Neuron (in vitro differentiated cells): ENCODE data around the gene NHS.

Experiments
- H2AFZ ChIP-seq: one replicate; pipeline ENCODE4 v1.6.1; 2013; ENCODE audit warnings: low read depth, mild to moderate bottlenecking, inconsistent platforms, low read length, moderate library complexity
- H3K27me3 ChIP-seq: one replicate; pipeline ENCODE4 v1.6.1; 2013; ENCODE audit warnings: low read length; ENCODE audit not compliant: insufficient read depth
- H3K36me3 ChIP-seq: one replicate; pipeline ENCODE4 v1.6.1; 2013; ENCODE audit warnings: low read length; ENCODE audit not compliant: insufficient read depth
- H3K4me1 ChIP-seq: one replicate; pipeline ENCODE4 v1.6.1; 2013; ENCODE audit warnings: low read length; ENCODE audit not compliant: insufficient read depth
- H3K4me3 ChIP-seq: 2 replicates; pipeline ENCODE4 v1.5.1; 2013; ENCODE audit warnings: mild to moderate bottlenecking, low read length, moderate library complexity
- H3K9me3 ChIP-seq: one replicate; pipeline ENCODE4 v1.6.1; 2013; ENCODE audit warnings: low read length

NHS gene

GRCh38 chrX:17412692-17413091 lies 37.7 kb downstream of the NHS start:
- H3K27me3 ChIP-seq = no peaks in the 10 kb centered on the region
- H3K36me3 ChIP-seq = no peaks in the 10 kb centered on the region
- H3K9me3 ChIP-seq = no peaks in the 10 kb centered on the region
- H3K4me1 ChIP-seq = peaks cover 31% of the 10 kb centered on the region
- H2AFZ ChIP-seq = no peak overlapping the region
- no peak overlapping the region for H3K4me3 ChIP-seq

DNA sequence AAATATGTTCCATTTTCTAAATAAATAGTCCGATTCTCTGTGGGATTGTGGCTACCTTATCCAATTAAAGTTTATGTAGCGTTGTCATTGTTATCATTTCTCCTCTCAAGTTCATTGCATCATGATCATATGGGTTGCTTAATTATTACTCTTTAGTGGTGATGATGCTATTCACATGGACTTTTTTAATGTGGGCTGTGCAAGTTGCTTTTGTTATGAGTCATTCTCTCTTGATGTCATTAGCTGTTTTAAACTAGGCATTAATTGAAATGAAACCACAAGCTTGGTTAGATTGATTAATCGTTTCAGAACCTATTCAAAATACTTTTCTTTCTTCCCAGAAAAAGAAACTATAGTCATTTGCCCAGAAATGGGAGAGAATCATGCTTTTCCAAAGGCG lies 38.2 kb downstream of the NHS start:
- Histone ChIP-seq H3K4me3 (no peak overlapping the region), H3K9me3 (no peaks in the 10 kb centered on the region), H3K27me3 (no peaks in the 10 kb centered on the region), H3K4me1 (peaks cover 31% of the 10 kb centered on the region), H3K36me3 (no peaks in the 10 kb centered on the region), H2AFZ (no peak overlapping the region)

GRCh38 chrX:17414027-17414658 lies 39.1 kb downstream of the NHS start:
- no peaks in the 10 kb centered on the region for H3K36me3 ChIP-seq
- peaks cover 31% of the 10 kb centered on the region for H3K4me1 ChIP-seq
- H3K4me3 ChIP-seq = peak overlapping the region; percentile 15

GRCh38 chrX:17414839-17415238 lies 39.8 kb downstream of the NHS start:
- peak overlapping the region; percentile 18 for H2AFZ ChIP-seq
- H3K4me1 ChIP-seq = peaks cover 31% of the 10 kb centered on the region
- H3K4me3 ChIP-seq = peak overlapping the region; percentile 15
- H3K27me3 ChIP-seq = no peaks in the 10 kb centered on the region
- H3K9me3 ChIP-seq = no peaks in the 10 kb centered on the region
- H3K36me3 ChIP-seq = no peaks in the 10 kb centered on the region

More at GRCh38 chrX:17414027-17414658, 39.1 kb downstream of the NHS start:
- H2AFZ ChIP-seq = peak overlapping the region; percentile 18
- H3K27me3 ChIP-seq = no peaks in the 10 kb centered on the region
- no peaks in the 10 kb centered on the region for H3K9me3 ChIP-seq

DNA sequence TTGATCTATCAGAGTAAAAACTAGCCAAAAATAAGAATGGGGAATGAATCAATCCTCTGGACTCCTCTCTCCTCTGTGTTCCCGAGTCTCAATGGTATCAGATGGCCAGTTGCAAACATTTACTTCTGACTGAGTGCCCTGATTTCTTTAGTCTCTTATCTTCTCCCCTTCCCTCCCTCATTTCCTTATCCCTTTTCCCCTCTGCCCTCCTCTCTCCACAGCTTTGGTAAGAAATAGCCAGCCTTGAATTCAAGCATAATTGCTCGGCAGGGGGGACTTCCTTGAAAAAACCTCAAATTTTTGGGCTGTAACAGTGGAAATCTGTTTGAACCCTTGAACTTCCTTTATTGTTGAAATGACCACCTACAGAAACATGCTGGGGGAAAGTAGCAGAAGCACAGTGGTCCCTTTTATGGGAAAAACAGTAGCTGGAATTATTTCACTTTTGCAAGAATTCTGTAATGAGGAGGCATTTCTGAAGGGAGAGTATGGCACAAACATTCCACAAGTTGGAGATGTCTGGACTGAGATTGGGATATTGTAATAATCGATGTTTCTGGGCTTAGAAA lies 40.3 kb downstream of the NHS start:
- peaks cover 29% of the 10 kb centered on the region for H3K4me1 ChIP-seq
- H3K4me3 ChIP-seq = peak overlapping the region; percentile 15
- H3K36me3 ChIP-seq = no peaks in the 10 kb centered on the region
- no peak overlapping the region for H2AFZ ChIP-seq
- H3K27me3 ChIP-seq = no peaks in the 10 kb centered on the region
- no peaks in the 10 kb centered on the region for H3K9me3 ChIP-seq

DNA sequence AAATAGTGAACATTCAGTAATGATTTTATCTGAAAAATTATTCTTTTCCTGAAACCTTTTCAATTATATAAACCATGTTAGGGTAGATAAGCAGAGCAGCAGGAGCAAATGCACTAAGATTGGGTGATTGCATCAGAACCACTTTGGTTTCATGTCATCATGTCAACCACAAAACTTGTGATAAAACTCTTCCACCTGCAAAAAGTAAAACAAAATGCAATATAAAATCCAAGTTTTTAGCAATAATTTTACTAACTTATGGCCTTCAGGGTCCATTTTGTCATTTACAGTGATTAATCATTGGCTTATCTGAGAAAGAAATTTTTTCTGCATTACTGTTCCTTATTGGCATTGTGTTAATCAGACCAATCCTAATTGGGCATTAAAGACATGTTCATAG lies 42.4 kb downstream of the NHS start:
- Histone ChIP-seq H3K36me3 (no peaks in the 10 kb centered on the region), H3K4me1 (peaks cover 25% of the 10 kb centered on the region), H3K9me3 (no peaks in the 10 kb centered on the region), H3K4me3 (no peak overlapping the region), H2AFZ (no peak overlapping the region), H3K27me3 (no peaks in the 10 kb centered on the region)

- H3K27me3 ChIP-seq = no peaks in the 10 kb centered on the region
- no peak overlapping the region for H2AFZ ChIP-seq
- H3K4me1 ChIP-seq = no peaks in the 10 kb centered on the region
- no peak overlapping the region for H3K4me3 ChIP-seq
- H3K36me3 ChIP-seq = no peaks in the 10 kb centered on the region
- no peaks in the 10 kb centered on the region for H3K9me3 ChIP-seq
Observed at GRCh38 chrX:17425136-17425535, 50.1 kb downstream of the NHS start.

DNA sequence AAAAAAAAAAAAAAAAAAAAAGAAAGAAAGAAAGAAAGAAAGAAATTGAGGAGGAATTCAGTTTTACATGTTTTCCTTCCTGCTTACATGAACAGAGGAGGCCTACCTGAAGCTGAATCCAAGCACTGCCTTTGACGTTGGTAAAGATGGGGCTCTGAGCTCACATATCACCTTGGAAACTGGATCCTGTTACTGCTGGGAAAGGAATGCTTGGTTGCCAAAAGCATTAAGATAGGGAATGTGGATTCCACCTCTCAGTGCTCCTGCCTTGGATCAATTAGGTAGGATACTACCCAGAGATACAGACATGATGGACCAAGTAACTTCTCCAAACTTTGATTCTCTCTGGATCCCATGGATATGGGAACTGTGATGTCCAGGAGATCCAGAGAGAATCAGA lies 50.6 kb downstream of the NHS start:
- Histone ChIP-seq H2AFZ (no peak overlapping the region), H3K27me3 (no peaks in the 10 kb centered on the region), H3K4me3 (no peak overlapping the region), H3K36me3 (no peaks in the 10 kb centered on the region), H3K9me3 (no peaks in the 10 kb centered on the region), H3K4me1 (no peaks in the 10 kb centered on the region)

DNA sequence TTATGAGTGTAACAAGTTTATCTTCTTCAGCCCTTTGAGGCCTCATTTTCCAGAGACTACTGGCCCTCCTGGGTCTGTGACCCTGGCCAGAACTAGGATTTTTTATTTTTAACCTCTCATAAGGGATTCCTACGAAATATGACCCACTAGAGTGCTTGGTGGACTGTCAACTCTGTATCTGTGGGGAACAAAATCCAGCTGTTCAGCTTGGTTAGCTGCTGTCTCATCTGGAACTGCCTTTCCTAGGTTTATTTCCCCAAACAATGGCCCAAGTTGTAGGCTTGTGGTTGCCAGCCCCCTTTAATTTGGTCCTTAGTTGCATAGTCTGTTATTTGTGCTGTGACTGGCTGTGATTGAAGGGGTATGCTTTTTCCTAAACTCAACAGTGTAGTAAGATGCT lies 56.2 kb downstream of the NHS start:
- H2AFZ ChIP-seq = no peak overlapping the region
- H3K4me3 ChIP-seq = no peak overlapping the region
- H3K36me3 ChIP-seq = no peaks in the 10 kb centered on the region
- no peaks in the 10 kb centered on the region for H3K27me3 ChIP-seq
- no peaks in the 10 kb centered on the region for H3K9me3 ChIP-seq
- peaks cover 9% of the 10 kb centered on the region for H3K4me1 ChIP-seq

DNA sequence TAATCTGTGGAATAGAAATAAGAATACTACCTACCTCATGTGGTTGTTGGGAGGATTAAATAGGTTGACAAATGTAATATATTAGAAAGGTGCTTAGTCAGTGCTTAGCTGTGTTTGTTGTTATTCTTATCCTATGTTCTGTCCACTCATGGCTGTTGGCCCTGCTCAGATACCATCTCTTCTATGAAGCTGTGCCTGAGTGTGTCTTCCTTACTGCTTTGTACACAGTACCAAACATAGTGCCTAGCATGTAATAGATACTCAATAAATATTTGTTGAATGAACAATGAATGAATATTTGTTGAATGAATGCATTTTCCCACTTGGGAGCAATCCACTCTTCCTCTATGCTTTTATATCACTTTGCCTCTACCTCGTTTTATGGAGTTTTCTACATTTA lies 57.2 kb downstream of the NHS start:
- H3K27me3 ChIP-seq = no peaks in the 10 kb centered on the region
- H3K4me1 ChIP-seq = peaks cover 9% of the 10 kb centered on the region
- no peak overlapping the region for H3K4me3 ChIP-seq
- H3K9me3 ChIP-seq = no peaks in the 10 kb centered on the region
- H2AFZ ChIP-seq = no peak overlapping the region
- H3K36me3 ChIP-seq = no peaks in the 10 kb centered on the region

DNA sequence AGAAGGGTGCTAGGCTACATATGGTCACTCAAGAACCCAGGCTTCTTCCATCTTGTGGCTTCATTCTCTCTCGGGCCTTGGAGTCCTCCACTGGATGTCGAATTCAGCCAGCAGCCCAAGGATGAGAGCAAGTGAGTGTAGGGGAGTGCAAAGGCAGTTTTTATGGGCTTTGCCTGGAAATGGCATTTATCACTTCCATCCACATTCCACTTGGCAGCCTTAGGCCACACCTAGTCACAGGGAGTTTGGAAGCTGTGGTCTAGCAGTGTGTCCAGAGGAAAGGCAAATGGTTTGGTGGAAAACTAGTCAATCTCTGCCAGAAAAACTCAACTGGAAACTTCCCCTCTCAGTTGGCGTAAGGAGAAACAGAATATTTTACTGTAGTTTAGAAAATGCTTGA lies 59.0 kb downstream of the NHS start:
- no peak overlapping the region for H3K4me3 ChIP-seq

GRCh38 chrX:17435476-17435875 lies 60.5 kb downstream of the NHS start:
- no peaks in the 10 kb centered on the region for H3K27me3 ChIP-seq
- H3K4me1 ChIP-seq = peaks cover 9% of the 10 kb centered on the region
- no peaks in the 10 kb centered on the region for H3K36me3 ChIP-seq
- no peak overlapping the region for H3K4me3 ChIP-seq
- no peak overlapping the region for H2AFZ ChIP-seq
- no peaks in the 10 kb centered on the region for H3K9me3 ChIP-seq

More for the DNA sequence above, 59.0 kb downstream of the NHS start:
- H3K27me3 ChIP-seq = no peaks in the 10 kb centered on the region
- no peak overlapping the region for H2AFZ ChIP-seq
- H3K36me3 ChIP-seq = no peaks in the 10 kb centered on the region
- no peaks in the 10 kb centered on the region for H3K9me3 ChIP-seq
- peaks cover 9% of the 10 kb centered on the region for H3K4me1 ChIP-seq

DNA sequence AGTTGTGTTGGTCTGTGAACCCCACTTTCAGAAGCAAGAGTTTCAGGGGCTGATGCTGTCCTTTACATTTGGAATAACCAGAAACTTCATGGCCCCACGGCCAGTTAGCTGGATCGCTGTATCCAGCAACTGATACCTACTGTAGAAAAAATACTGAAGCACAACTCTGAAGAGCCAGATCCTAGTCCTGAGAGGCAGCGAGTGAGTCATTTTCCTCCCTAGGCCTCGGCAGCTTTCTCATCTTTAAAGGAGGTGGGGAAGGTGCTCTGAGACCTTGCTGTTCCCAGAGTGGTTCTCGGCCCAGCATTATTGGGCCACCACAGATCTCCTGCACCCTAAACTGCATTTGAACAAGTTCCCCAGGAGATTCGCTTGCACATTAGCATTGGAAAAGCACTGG lies 63.2 kb downstream of the NHS start:
- H3K4me1 ChIP-seq = peaks cover 9% of the 10 kb centered on the region
- no peak overlapping the region for H3K4me3 ChIP-seq
- H2AFZ ChIP-seq = no peak overlapping the region
- no peaks in the 10 kb centered on the region for H3K27me3 ChIP-seq
- no peaks in the 10 kb centered on the region for H3K9me3 ChIP-seq
- no peaks in the 10 kb centered on the region for H3K36me3 ChIP-seq

- no peak overlapping the region for H2AFZ ChIP-seq
- no peaks in the 10 kb centered on the region for H3K9me3 ChIP-seq
- no peak overlapping the region for H3K4me3 ChIP-seq
- no peaks in the 10 kb centered on the region for H3K27me3 ChIP-seq
- H3K4me1 ChIP-seq = peaks cover 9% of the 10 kb centered on the region
- no peaks in the 10 kb centered on the region for H3K36me3 ChIP-seq
Observed at GRCh38 chrX:17440258-17440657, 65.3 kb downstream of the NHS start.
